A549 treated with AZD9567 at 1 μM for 4 hours (cell line): Measurements from ENCODE around the gene GMIP. TPM values are rescaled to one million over a fixed set of nuclear protein-coding genes. Genes with fewer than 3 reads are reported as not detected.

ENCODE experiments used
- total RNA-seq: library from RNA; stranded (reverse); fragments of 200-300 nt; extraction: Qiagen RNA extraction; gene quantifications from 5 replicates; pipeline ENCODE4 v1.2.3, GENCODE V29; 2022; ENCODE audit not compliant: insufficient read depth

GMIP gene
- total RNA-seq = 3.7 to 6.1 TPM (median 5.3 TPM) in 5 replicates

GRCh38 chr19:19643158-19644053 is at the start of gene GMIP:
GMIP (minus strand) TSS chr19:19643657; CDS start chr19:19643529, 128 bp downstream.

GRCh38 chr19:19668230-19669012 is 25.0 kb upstream of the GMIP start, which contains the start of gene ZNF101:
ZNF101 (plus strand) TSS chr19:19668839; CDS start chr19:19668964, 125 bp downstream.

GRCh38 chr19:19663256-19664120 is 20.0 kb upstream of the GMIP start, which contains the start of gene ATP13A1:
ATP13A1 (minus strand) TSS chr19:19663676; CDS start chr19:19663666, 10 bp downstream.

GRCh38 chr19:19627621-19628500 is 15.6 kb downstream of the GMIP start, which contains the start of gene LPAR2:
LPAR2 (minus strand) TSS chr19:19628220; CDS start chr19:19627275, 945 bp downstream.

GRCh38 chr19:19618219-19619051 is 25.0 kb downstream of the GMIP start, which contains the start of gene PBX4:
PBX4 (minus strand) TSS chr19:19618687; CDS start chr19:19618629, 58 bp downstream.

Other genes starting within 250 kb of the GMIP start
- 42.7 to 51.8 TPM (median 47.6 TPM) in 5 replicates for gene GATAD2A, start 238.0 kb downstream of the GMIP start, total RNA-seq
- gene TSSK6, start 128.1 kb downstream of the GMIP start, total RNA-seq = 1.3 to 1.6 TPM (median 1.4 TPM) in 4 of 5 replicates, not detected in the other
- 123 to 157 TPM (median 154 TPM) in 5 replicates for gene NDUFA13, start 127.4 kb downstream of the GMIP start, total RNA-seq
- 1.2 to 4.3 TPM (median 3.8 TPM) in 5 replicates for gene YJEFN3, start 114.7 kb downstream of the GMIP start, total RNA-seq
- 0.15 to 0.37 TPM (median 0.19 TPM) in 4 of 5 replicates, not detected in the other for gene CILP2, start 105.4 kb downstream of the GMIP start, total RNA-seq
- 1.5 to 1.9 TPM (median 1.7 TPM) in 4 of 5 replicates, not detected in the other for gene PBX4, start 25.0 kb downstream of the GMIP start, total RNA-seq
- 1.5 to 4.2 TPM (median 3.9 TPM) in 5 replicates for gene LPAR2, start 15.4 kb downstream of the GMIP start, total RNA-seq
- gene ATP13A1, start 20.0 kb upstream of the GMIP start, total RNA-seq = 23.5 to 35.6 TPM (median 34.4 TPM) in 5 replicates
- 3.4 to 7.2 TPM (median 4.0 TPM) in 5 replicates for gene ZNF101, start 25.2 kb upstream of the GMIP start, total RNA-seq
- 2.1 to 2.4 TPM (median 2.2 TPM) in 5 replicates for gene ZNF14, start 89.5 kb upstream of the GMIP start, total RNA-seq
- 0.14 to 0.30 TPM (median 0.17 TPM) in 4 of 5 replicates, not detected in the other for gene ZNF506, start 178.1 kb upstream of the GMIP start, total RNA-seq
- gene ZNF253, start 222.2 kb upstream of the GMIP start, total RNA-seq = not detected in 5 replicates